ENCODE results near the gene SLC34A1.

DNA sequence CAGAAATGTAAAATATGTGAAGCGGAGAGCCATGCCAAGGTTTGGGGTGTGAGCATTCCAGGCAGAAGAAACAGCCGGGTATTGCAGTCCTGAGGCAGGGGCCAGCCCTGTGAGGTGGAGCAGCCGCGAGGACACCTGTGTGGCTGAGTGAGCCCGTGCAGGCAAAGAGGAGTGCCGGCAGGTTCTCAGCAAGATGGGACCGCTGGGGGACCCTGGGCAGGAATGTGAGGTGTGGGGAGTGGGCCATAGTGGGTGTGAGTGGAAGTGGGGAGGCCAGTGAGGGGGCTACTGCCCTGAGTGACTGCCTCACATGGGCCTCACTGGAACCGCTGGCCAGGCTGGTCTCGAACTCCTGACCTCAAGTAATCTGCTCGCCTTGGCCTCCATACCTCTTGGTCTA, 54.2 kb downstream of the SLC34A1 start:
- TF ChIP-seq, protein P1, sequence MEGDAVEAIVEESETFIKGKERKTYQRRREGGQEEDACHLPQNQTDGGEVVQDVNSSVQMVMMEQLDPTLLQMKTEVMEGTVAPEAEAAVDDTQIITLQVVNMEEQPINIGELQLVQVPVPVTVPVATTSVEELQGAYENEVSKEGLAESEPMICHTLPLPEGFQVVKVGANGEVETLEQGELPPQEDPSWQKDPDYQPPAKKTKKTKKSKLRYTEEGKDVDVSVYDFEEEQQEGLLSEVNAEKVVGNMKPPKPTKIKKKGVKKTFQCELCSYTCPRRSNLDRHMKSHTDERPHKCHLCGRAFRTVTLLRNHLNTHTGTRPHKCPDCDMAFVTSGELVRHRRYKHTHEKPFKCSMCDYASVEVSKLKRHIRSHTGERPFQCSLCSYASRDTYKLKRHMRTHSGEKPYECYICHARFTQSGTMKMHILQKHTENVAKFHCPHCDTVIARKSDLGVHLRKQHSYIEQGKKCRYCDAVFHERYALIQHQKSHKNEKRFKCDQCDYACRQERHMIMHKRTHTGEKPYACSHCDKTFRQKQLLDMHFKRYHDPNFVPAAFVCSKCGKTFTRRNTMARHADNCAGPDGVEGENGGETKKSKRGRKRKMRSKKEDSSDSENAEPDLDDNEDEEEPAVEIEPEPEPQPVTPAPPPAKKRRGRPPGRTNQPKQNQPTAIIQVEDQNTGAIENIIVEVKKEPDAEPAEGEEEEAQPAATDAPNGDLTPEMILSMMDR (IDR thresholded peaks at IDR 0.05) = no peak
- no peak for TF ChIP-seq POLR2A (IDR thresholded peaks at IDR 0.05)

Measured in uterus (tissue), 2 donors.